H1 (cell line): Measurements from ENCODE around the gene RP9.

Source experiments
- CHD1 ChIP-seq: IDR thresholded peaks from 2 replicates; pipeline ENCODE4 v1.6.1; 2012; ENCODE audit warnings: low read depth, low read length, improper control_type of control experiment
- CTCF ChIP-seq, 3 experiments: IDR thresholded peaks; 1 replicate in 2 of 3; 2 replicates in 1 of 3; pipeline versions ENCODE4 v1.5.1 to v1.6.1; 2011; ENCODE audit warnings: low read length in 3 of 3, mild to moderate bottlenecking in 3 of 3, inconsistent platforms in 2 of 3, low read depth in 1 of 3, moderate library complexity in 1 of 3; ENCODE audit not compliant: insufficient read depth in 1 of 3; ENCODE audit errors: control extremely low read depth in 1 of 3
- EZH2 ChIP-seq: fragments of 200-600 bp; sonication (generic); IDR thresholded peaks from 2 replicates; pipeline ENCODE4 v1.7.1; 2012; ENCODE audit warnings: low read depth, mild to moderate bottlenecking, moderate library complexity, low read length, inconsistent platforms; ENCODE audit not compliant: severe bottlenecking
- POLR2A ChIP-seq, 2 experiments: IDR thresholded peaks; 1 replicate in 1 of 2; 2 replicates in 1 of 2; pipeline ENCODE4 v1.6.1; 2011; ENCODE audit warnings: low read depth in 2 of 2, low read length in 2 of 2, mild to moderate bottlenecking in 2 of 2; ENCODE audit errors: control extremely low read depth in 1 of 2
- RAD21 ChIP-seq, 2 experiments: IDR thresholded peaks in 1 of 2; conservative IDR thresholded peaks in 1 of 2; 2 replicates each; pipeline ENCODE4 v1.6.1; 2011; ENCODE audit warnings: low read depth in 2 of 2, low read length in 2 of 2, improper control_type of control experiment in 1 of 2, inconsistent platforms in 1 of 2, mild to moderate bottlenecking in 1 of 2, moderate library complexity in 1 of 2
- YY1 ChIP-seq: IDR thresholded peaks from 2 replicates; pipeline ENCODE4 v1.6.1; 2011; ENCODE audit warnings: low read depth, mild to moderate bottlenecking, low read length
- ZNF274 ChIP-seq: IDR thresholded peaks from 2 replicates; pipeline ENCODE4 v1.7.0; 2012; ENCODE audit warnings: low read length, borderline replicate concordance; ENCODE audit errors: extremely low read depth

GRCh38 chr7:33070831-33071230 is 38.4 kb downstream of the RP9 start:
- no peak for TF ChIP-seq CTCF (IDR thresholded peaks at IDR 0.05; ENCODE audit: control extremely low read depth in 1 of 3, insufficient read depth in 1 of 3, low read depth in 1 of 3, low read length in 3 of 3)
- no peak for TF ChIP-seq EZH2
- TF ChIP-seq POLR2A (IDR thresholded peaks at IDR 0.05; ENCODE audit: control extremely low read depth in 1 of 2, low read depth in 2 of 2, low read length in 2 of 2): no peak
- no peak for TF ChIP-seq ZNF274
- TF ChIP-seq CHD1: no peak
- no peak for TF ChIP-seq YY1
- no peak for TF ChIP-seq RAD21 (IDR thresholded peaks at IDR 0.05 in 1 of 2, conservative IDR thresholded peaks at IDR 0.05 in 1 of 2; ENCODE audit: low read depth in 2 of 2, low read length in 2 of 2)
